ENCODE measurements around the gene MACROD2.

MACROD2 gene

GRCh38 chr20:14342918-14343317 lies 347.6 kb downstream of the MACROD2 start:
- no peak for DNase-seq

DNA sequence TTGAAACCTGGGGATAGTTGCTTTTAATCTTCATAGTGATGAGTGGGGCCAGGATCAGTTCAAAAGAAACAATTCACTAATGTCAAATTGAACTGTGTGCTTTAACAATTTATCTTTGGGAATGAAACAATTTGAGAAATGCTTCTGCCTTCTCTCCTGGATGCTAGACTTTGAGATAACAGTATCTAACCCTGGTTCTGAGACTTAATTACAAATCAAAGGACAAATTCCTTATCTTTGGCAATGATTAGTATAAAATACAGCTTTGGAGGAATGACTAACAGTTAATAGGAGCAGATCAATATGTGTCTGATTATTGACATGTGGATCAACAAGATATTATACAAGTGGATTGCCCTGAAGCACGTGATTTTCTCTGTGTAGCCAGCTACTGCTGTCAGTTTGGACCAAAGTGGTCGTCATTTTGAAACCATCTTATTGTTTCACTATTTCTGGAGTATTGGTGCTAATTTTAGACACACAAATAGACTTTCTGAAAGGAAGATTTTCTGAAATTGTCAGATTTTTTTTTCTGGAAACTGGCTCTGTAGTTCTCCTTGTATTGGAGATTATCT lies 348.3 kb downstream of the MACROD2 start:
- DNase-seq: no peak

- no peak for DNase-seq
Measured at GRCh38 chr20:14344746-14345145, 349.4 kb downstream of the MACROD2 start.

DNA sequence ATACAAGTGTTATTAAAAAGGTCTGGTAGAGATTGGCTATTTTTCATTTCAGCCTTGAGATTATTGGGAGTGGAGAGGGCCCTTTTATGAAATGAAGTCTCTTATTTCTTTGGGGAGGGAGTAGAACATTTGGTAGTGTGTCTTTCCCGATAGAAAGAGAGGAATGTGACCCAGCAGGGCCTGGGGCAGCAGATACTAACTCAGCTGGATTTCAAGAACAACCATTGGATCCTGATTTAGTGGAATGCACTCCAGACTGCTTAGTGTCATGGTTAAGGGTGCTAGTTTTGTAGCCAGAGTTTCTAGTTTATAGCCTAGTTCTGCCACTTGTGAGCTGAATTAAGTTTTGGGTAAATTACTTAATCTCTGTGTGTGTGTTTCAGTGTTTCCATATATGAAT lies 360.5 kb downstream of the MACROD2 start:
- no peak for DNase-seq

DNA sequence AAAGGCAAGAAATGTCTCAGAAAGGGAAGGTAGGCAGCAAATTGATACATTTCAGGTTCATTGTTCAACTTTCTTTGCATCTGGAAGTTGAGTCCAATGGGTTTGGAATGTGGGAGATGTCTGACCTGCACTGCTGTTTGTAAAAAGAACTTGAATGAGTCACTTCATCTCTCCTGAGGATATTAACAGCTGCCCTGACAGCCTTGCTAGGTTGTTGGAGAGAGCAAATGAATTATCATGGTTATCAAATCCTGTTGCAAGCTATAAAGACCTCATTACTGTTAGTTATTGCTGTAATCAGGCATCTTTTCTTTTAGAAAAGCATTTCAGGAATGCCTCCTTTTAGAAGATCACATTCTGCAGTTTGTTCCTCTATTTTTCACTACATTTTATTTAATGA lies 365.1 kb downstream of the MACROD2 start:
- DNase-seq: no peak

DNA sequence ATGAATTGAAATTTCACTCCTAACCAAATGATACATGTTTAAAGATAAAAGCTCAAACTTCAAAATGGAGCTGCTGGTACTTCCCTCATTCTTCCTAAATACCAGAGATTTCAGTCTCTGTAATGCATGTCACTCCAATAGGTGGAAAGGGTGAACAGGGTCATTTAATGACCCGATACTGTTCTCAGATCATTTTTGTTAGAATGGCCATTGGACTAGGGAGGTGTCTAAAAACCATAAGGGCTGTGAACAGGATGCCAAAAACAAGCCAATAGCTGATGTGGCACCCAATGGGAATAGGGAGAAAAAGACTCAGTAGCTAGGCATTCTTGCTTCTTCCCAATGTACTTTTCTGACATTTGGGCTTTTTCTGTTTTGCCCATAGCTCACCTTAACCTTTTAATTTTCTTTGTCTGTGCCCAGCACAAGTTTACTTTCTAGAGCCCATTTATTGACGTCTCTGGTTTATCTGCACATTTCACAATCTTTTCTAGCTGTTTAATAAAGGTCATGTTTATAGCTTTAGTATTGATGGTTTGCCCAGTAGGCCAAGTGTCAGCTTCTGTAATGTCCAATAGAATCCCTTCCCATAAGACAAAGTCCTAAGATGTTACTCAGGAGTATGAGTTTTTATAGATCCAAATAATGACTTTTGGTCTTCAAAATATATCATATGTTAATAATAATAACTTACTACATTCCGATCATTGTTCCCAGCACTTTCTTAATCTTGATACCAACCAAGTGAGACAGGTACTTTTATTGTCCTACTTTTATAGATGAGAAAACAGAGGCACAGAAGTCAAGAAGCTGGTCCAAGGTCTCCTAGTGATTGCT lies 366.4 kb downstream of the MACROD2 start:
- no peak for DNase-seq

DNA sequence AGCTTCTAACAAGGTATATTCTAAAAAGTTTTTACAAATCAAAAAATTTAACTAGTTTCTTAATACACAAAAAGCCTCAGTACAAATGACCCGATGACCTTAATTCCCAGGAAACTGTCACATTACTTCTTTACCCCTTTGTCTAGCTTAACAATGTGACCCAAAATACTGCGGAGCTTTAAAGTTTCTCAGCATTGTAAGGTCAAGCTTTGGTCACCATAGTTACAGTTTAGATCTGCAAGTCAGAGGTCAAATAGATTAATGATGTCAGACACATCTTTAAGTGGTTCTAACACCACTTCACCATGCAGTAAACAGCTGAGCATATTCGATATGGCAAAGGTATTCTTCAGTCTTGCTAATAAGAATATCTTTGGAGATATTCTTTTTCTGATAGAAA lies 378.9 kb downstream of the MACROD2 start:
- DNase-seq: no peak

DNA sequence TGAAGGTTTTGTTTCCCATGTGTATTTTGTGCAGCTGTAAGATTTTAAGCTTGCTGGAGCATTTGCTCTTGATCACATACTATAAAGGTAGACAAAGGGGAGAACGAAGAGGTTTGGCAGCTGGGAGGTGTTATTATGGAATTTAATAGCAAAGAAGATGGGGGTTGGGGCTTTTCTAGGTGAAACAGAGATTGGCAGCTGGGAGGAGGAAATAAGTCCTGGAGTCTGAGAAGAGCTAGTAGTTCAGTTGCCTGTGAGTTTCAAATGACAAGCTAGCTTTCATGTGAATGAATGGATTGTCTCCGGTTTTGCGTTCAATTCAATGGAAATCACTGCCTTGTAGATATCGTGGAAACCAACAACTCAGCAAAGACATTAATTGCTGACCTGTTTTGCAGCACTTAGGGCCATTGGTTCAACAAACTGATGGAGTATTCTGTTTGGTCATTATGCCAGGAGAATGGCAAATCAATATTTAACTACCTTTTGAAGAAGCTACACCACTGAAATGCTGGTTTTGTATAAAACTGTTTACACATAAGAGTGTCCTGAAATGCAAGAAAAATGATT lies 380.2 kb downstream of the MACROD2 start:
- no peak for DNase-seq

GRCh38 chr20:14378326-14378725 lies 383.0 kb downstream of the MACROD2 start:
- DNase-seq: no peak

- DNase-seq: no peak
Measured at GRCh38 chr20:14383335-14383734, 388.0 kb downstream of the MACROD2 start.

GRCh38 chr20:14384416-14385175 lies 389.3 kb downstream of the MACROD2 start:
- DNase-seq: no peak

DNA sequence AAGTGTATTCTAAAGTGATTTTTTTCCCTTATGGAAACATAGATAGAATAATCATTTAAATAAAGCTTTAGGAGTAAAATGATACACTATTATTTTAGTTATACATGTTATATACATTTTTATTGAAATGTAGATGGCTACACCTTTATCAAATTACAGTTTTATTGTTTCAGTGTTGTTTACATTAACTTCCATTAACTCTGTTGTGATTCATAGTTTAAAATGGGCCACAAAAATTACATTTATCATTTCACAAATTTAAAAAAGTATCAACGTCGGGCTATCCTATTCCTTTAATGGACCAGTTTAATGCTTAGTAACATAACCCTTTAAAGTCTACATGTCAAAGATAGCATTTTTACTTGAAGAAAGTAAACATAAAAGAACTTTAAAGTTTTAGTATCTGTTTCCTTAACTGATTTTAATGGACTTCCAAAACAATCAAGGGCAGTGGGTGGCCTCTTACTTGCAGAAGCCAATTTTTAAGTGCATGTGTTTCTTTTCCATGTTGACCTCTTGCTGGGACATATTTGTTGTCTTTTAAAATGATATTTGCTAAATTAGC lies 389.9 kb downstream of the MACROD2 start:
- DNase-seq: no peak

DNA sequence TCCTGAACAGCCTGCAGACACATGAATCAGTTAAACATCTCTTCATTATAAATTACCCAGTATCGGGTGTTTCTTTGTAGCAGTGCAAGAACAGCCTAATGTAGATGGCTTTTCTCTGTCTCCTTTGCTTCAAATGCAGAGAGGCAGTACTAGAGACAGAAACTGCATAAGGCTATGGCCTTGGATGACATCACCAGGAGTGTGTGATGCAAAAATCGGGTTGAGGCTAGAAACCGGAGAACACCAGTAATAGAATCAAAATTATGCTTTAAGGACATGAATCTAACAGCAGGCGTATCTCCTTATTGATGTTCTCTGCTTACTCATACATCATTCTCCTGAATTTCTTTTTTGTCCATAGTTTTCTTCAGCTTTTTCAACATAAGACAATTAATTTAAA lies 391.4 kb downstream of the MACROD2 start:
- no peak for DNase-seq

DNA sequence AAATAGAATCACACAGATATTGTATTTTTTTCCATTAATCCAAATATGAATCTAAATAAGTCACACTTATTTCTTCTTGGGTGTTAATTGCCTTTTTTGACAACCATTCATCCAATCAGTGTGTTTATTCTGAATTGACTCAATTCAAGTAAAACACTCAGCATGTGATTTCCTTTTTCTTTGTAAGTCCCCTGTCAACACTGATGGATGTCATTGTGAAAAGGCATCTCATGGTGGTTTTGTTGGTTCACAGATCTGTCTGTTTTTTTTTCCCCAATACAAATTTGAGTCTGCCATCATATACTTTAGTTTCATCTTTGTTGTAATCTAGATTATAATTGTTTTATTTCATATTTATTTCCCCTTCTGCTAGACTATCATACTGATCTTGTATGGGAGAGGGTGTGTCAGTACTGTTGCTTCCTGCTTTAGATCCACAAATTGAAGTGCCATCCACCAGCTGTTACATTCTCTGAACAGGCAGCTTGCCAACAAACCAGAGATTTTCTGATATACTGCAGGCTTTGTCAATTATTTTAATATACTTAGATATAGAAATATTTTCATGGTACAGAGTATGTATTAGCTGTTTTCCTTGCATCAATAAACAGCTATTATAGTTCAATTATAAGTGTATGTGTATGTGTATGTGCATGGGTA lies 406.3 kb downstream of the MACROD2 start:
- no peak for DNase-seq

GRCh38 chr20:14404515-14404914 lies 409.2 kb downstream of the MACROD2 start:
- DNase-seq: no peak

GRCh38 chr20:14406495-14406894 lies 411.2 kb downstream of the MACROD2 start:
- DNase-seq: no peak

DNA sequence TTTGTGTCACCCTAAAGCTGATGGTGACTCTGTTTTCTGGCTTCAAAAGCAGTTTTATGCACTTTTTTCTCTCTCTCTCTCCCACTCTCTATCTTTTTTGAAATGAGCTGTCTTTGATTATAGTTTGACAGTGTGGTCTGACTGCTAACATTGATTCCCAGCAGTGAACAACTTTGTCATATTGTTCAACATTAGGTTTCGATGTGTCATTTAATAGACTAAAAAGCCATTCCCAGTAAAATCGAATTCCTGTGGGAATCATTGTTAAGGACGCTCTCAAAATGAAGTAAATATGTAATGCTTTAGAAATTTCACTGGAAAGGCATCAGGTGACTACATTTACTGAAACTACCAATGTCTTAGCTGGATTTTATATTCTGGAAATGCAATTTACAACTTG lies 412.0 kb downstream of the MACROD2 start:
- DNase-seq: no peak

- DNase-seq: no peak
Measured at GRCh38 chr20:14410869-14411555, 415.7 kb downstream of the MACROD2 start.

DNA sequence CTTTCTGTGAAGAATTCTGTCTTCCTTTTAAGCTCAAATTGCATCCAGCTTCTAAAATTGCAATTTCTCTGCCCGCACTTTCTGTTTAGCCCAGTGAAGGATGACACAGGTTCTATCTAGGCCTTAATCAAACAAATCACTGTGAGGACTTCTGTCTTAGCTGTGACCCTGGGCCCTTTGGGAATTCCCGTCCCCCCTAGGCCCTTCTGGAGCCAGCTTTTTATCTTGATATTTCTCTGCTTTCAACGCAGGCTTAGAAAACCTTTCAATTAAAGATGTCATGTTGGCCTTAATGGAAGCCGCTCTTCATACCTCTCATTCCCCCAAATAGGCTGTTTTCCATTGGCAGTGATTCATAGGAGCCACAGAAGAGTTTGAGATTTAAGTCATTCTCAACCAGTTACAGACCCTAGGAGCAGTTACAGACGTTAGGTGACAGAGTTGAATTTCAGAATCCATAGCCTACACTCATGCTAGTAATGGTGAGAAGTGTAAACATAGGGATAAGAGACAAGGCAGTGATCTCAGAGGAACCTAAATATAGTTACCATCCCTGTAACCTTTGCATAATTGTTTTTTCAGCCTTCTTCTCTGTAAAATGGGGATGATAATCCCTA lies 416.9 kb downstream of the MACROD2 start:
- DNase-seq: no peak

DNA sequence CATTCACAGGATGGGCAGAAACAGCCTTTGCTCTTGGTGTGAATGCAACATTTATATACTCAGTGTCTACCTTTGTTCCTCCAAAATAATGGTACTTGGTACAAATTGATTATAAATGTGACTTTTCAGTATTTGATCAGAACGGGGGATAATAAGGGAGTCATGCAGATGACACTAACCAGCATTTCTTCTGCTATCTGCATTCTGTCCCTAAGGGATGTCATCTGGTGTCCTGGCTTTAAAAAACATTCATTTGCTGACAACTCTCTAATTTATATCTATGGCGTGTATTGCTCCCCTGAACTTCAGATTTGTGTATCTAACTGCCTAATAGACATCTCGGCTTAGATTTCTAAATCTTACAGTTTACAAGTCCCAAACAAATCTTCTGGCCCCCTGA lies 418.5 kb downstream of the MACROD2 start:
- DNase-seq: no peak

GRCh38 chr20:14414560-14414959 lies 419.2 kb downstream of the MACROD2 start:
- no peak for DNase-seq

DNA sequence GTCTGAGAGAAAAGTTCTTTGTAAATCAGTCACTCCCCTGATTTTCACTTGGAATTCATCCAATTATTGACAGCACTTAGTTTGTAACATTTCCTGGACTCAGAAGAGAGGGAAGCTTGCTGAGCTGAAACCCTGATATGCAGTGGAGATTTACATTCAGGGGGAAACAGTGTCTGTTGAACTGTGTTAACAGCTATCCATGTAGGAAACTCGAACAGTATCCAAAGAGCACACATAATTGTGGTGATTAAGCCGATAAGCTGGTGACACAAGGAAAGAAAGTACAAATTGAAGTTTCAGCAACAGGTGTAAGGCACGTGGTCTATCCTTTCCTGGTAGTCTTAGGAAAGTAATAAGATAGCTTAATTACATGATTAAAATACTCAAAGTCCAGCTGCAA lies 420.2 kb downstream of the MACROD2 start:
- DNase-seq: no peak
